NT2/D1 (cell line): ENCODE results near the gene KIFC1.
"Not testable (repeated sequence)": the region's sequence is repeated elsewhere in the genome, so short reads cannot be mapped to it uniquely, and the experiment has no call there.

Experiments used
- DNase-seq: peaks from one replicate; pipeline ENCODE4 v3.0.0-alpha.2; 2011; ENCODE audit warnings: low read depth, low spot score
- H3K27me3 ChIP-seq: 2 replicates; pipeline ENCODE4 v1.6.0; 2011; ENCODE audit warnings: mild to moderate bottlenecking; ENCODE audit not compliant: insufficient read length, insufficient read depth
- H3K36me3 ChIP-seq: 2 replicates; pipeline ENCODE4 v1.6.1; 2011; ENCODE audit warnings: mild to moderate bottlenecking, low read length, mixed read lengths; ENCODE audit not compliant: insufficient read depth, insufficient read length
- H3K4me1 ChIP-seq: 2 replicates; pipeline ENCODE4 v1.5.1; 2011; ENCODE audit not compliant: insufficient read depth, insufficient read length
- H3K4me3 ChIP-seq: 2 replicates; pipeline ENCODE4 v1.5.1; 2011; ENCODE audit warnings: low read depth; ENCODE audit not compliant: insufficient read length
- H3K9ac ChIP-seq: 2 replicates; pipeline ENCODE4 v1.6.0; 2011; ENCODE audit warnings: low read depth; ENCODE audit not compliant: insufficient read length
- H3K9me3 ChIP-seq: 2 replicates; pipeline ENCODE4 v1.5.1; 2011; ENCODE audit warnings: mild to moderate bottlenecking, low read length; ENCODE audit not compliant: insufficient read depth
- SUZ12 ChIP-seq: IDR thresholded peaks from 2 replicates; pipeline ENCODE4 v1.6.1; 2011; ENCODE audit not compliant: insufficient read length, insufficient read depth; ENCODE audit errors: extremely low read depth
- YY1 ChIP-seq: IDR thresholded peaks from 2 replicates; pipeline ENCODE4 v1.6.1; 2011; ENCODE audit not compliant: insufficient read length, insufficient read depth
- ZNF274 ChIP-seq: IDR thresholded peaks from 2 replicates; pipeline ENCODE4 v1.6.1; 2011; ENCODE audit warnings: mild to moderate bottlenecking, low read depth, low read length

The KIFC1 gene

DNA sequence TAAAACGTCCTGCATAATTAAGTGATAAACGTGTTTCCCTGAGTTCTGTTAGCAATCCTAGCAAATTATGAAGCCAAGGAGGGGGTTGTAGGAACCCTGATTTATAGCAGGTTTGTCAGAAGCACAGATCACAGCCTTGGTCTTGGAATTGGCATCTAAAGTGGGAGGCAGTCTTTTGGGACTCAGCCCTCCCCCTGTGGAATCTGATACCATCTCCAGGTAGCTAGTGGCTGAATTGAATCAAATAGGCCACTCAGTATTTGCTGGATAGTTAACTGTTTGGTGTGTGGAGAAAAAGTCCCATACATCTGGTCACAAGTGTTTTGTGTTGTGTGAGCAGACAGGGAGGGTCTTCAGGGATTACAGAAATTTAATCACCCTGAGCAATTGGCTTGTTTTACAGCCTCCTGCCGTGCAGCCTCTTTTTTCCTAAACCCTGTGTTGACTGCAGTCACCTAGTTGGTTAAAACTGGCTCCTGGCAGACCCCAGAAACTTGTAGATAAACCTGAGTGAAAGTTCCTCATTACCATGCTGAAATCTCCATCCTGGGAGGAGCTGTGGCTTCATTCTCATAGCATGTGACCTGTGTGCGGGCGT, 19.0 kb upstream of the KIFC1 start:
- Histone ChIP-seq H3K4me1 (no peaks in the 10 kb centered on the region), H3K9me3 (no peaks in the 10 kb centered on the region), H3K36me3 (no peaks in the 10 kb centered on the region), H3K27me3 (no peaks in the 10 kb centered on the region), H3K9ac (no peak overlapping the region), H3K4me3 (no peak overlapping the region)
- DNase-seq, result no peak
- TF ChIP-seq SUZ12 (no peak), YY1 (no peak), ZNF274 (no peak)

DNA sequence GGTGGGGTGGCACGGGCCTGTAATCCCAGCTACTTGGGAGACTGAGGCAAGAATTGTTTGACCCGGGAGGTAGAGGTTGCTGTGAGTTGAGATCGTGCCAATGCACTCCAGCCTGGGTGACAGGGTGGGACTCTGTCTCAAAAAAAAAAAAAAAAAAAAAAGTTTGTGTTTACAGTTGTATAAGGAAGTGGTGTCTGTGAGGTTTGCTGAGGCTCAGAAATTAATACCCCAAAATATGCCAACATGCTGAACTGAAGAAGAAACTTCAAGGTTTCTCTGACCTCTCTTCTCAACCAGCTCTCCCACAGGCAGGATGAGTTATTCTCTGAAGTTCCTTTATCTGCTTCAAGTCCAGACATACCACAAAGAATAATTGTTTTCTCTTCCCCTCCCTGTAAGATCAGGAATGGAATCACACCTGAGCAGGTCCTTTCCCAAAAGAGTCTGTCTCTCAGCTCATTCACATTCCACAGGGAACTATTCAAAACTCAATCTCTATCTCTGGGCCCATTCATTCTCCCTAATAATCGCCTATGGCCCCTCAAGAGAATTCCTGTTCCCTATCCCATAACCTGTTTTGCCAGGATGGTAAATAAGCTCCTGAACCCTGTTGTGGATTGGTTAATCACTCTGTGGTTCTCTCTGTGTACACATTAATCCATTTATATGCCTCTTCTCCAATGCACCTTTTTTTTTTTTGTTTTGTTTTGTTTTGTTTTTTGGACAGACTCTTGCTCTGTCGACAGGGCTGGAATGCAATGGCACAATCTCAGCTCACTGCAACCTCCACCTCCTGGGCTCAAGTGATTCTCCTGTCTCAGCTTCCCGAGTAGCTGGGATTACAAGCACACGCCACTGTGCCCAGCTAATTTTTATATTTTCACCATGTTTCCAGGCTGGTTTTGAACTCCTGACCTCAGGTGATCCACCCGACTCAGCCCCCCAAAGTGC, 17.4 kb upstream of the KIFC1 start:
- Histone ChIP-seq H3K36me3 (no peaks in the 10 kb centered on the region), H3K9ac (no peak overlapping the region), H3K27me3 (no peaks in the 10 kb centered on the region), H3K4me3 (no peak overlapping the region), H3K9me3 (no peaks in the 10 kb centered on the region), H3K4me1 (no peaks in the 10 kb centered on the region)
- no peak for DNase-seq
- TF ChIP-seq SUZ12, result no peak
- TF ChIP-seq ZNF274, result no peak
- no peak for TF ChIP-seq YY1

GRCh38 chr6:33375143-33375671, 16.4 kb upstream of the KIFC1 start:
- Histone ChIP-seq H3K36me3 (no peaks in the 10 kb centered on the region), H3K9me3 (no peaks in the 10 kb centered on the region), H3K27me3 (no peaks in the 10 kb centered on the region), H3K9ac (no peak overlapping the region), H3K4me3 (no peak overlapping the region), H3K4me1 (no peaks in the 10 kb centered on the region)
- no peak for DNase-seq
- TF ChIP-seq SUZ12, result no peak

DNA sequence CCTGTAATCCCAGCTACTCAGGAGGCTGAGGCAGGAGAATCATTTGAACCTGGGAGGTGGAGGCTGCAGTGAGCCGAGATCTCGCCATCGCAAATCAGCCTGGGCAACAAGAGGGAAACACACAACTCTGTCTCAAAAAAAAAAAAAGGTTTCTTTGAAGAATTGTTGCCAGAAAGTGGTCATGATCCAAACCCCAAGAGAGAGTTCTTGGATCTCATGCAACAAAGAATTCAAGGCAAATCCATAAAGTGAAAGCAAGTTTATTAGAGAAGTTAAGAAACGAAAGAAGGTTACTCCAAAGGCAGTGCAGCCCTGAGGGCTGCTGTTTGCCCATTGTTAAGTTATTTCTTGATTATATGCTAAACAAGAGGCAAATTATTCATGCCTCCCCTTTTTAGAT, 14.5 kb upstream of the KIFC1 start:
- Histone ChIP-seq H3K4me3 (no peak overlapping the region), H3K9me3 (no peaks in the 10 kb centered on the region), H3K9ac (no peak overlapping the region), H3K4me1 (no peaks in the 10 kb centered on the region), H3K36me3 (no peaks in the 10 kb centered on the region), H3K27me3 (no peaks in the 10 kb centered on the region)
- TF ChIP-seq ZNF274 (no peak), SUZ12 (no peak)
- no peak for DNase-seq

DNA sequence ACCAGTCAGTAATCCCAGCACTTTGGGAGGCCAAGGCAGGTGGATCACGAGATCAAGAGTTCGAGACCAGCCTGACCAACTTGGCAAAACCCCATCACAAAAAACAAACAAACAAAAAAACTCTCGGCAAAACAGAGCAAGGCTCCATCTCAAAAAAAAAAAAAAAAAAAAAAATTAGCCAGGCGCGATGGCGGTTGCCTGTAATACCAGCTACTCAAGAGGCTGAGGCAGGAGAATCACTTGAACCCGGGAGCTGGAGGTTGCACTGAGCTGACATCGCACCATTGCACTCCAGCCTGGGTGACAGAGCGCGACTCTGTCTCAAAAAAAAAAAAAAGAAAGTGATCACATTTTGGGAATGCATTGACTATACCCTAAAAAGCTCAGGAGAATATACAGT, 12.4 kb upstream of the KIFC1 start:
- not testable (repeated sequence) for H3K36me3 ChIP-seq, H3K9ac ChIP-seq, H3K4me3 ChIP-seq, DNase-seq, H3K9me3 ChIP-seq, H3K27me3 ChIP-seq, H3K4me1 ChIP-seq

DNA sequence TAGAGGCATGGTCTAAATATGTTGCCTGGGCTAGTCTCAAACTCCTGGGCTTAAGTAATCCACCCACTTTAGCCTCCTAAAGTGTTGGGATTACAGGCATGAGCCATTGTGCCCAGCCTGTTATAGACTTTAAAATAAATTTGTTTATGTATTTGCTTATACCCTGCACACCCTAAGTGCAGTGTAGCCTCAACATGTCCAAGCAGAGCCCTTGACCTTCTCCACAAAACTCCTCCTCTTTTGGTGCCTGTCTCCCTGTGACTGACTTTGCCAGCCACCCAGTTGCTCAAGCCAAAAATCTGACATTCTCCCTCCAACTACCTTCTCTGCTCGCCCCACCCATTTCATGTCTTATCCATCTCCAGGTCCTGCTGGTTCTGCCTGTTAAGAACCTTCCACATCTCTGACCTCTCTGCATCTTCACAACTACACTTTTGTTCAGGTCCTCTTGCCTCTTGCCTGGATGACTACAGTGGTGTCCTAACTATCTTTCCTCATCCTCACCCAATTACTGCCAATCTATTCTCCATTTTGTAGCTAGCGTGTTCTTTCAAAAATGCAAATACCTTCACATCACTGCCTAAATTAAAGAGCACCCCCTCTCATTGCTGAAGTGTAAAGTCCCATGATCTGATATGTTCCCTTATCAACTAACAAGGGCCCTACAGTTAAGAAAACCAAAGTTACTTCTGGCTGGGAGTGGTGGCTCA, 11.2 kb upstream of the KIFC1 start:
- no peaks in the 10 kb centered on the region for H3K36me3 ChIP-seq
- TF ChIP-seq ZNF274 (no peak), YY1 (no peak), SUZ12 (no peak)
- no peaks in the 10 kb centered on the region for H3K9me3 ChIP-seq
- H3K9ac ChIP-seq, result no peak overlapping the region
- no peak overlapping the region for H3K4me3 ChIP-seq
- H3K27me3 ChIP-seq, result no peaks in the 10 kb centered on the region
- H3K4me1 ChIP-seq, result no peaks in the 10 kb centered on the region
- DNase-seq, result no peak

- H3K27me3 ChIP-seq, result no peaks in the 10 kb centered on the region
- H3K9me3 ChIP-seq, result no peaks in the 10 kb centered on the region
- no peak for DNase-seq
- no peaks in the 10 kb centered on the region for H3K36me3 ChIP-seq
- TF ChIP-seq YY1, result no peak
- TF ChIP-seq ZNF274, result no peak
- TF ChIP-seq SUZ12, result no peak
- H3K4me3 ChIP-seq, result no peak overlapping the region
- H3K9ac ChIP-seq, result no peak overlapping the region
- no peaks in the 10 kb centered on the region for H3K4me1 ChIP-seq
Observed at GRCh38 chr6:33383427-33384185, 8.0 kb upstream of the KIFC1 start.
